ENCODE results near the gene DAGLB.

Gene DAGLB, protein sequence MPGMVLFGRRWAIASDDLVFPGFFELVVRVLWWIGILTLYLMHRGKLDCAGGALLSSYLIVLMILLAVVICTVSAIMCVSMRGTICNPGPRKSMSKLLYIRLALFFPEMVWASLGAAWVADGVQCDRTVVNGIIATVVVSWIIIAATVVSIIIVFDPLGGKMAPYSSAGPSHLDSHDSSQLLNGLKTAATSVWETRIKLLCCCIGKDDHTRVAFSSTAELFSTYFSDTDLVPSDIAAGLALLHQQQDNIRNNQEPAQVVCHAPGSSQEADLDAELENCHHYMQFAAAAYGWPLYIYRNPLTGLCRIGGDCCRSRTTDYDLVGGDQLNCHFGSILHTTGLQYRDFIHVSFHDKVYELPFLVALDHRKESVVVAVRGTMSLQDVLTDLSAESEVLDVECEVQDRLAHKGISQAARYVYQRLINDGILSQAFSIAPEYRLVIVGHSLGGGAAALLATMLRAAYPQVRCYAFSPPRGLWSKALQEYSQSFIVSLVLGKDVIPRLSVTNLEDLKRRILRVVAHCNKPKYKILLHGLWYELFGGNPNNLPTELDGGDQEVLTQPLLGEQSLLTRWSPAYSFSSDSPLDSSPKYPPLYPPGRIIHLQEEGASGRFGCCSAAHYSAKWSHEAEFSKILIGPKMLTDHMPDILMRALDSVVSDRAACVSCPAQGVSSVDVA

GRCh38 chr7:6447581-6448199 is at the start of gene DAGLB:
Gene DAGLB (minus strand): TSS chr7:6447954. CDS start chr7:6447842, 112 bp downstream.
- TF ChIP-seq, protein P1, sequence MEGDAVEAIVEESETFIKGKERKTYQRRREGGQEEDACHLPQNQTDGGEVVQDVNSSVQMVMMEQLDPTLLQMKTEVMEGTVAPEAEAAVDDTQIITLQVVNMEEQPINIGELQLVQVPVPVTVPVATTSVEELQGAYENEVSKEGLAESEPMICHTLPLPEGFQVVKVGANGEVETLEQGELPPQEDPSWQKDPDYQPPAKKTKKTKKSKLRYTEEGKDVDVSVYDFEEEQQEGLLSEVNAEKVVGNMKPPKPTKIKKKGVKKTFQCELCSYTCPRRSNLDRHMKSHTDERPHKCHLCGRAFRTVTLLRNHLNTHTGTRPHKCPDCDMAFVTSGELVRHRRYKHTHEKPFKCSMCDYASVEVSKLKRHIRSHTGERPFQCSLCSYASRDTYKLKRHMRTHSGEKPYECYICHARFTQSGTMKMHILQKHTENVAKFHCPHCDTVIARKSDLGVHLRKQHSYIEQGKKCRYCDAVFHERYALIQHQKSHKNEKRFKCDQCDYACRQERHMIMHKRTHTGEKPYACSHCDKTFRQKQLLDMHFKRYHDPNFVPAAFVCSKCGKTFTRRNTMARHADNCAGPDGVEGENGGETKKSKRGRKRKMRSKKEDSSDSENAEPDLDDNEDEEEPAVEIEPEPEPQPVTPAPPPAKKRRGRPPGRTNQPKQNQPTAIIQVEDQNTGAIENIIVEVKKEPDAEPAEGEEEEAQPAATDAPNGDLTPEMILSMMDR (IDR thresholded peaks at IDR 0.05; ENCODE audit: control insufficient read depth, extremely low read depth, insufficient read depth) = no peak
- peak; percentile 70 for DNase-seq (ENCODE audit: low read depth)
- H3K4me3 ChIP-seq (ENCODE audit: low read depth, low read length) = peak within 1 kb of the TSS; percentile 89

GRCh38 chr7:6497637-6497905 is 49.8 kb upstream of the DAGLB start:
- DNase-seq (ENCODE audit: low read depth) = no peak
- TF ChIP-seq, protein P1 (IDR thresholded peaks at IDR 0.05; ENCODE audit: control insufficient read depth, extremely low read depth, insufficient read depth) = no peak
- no peak overlapping the region for H3K4me3 ChIP-seq (ENCODE audit: low read depth, low read length)

DNA sequence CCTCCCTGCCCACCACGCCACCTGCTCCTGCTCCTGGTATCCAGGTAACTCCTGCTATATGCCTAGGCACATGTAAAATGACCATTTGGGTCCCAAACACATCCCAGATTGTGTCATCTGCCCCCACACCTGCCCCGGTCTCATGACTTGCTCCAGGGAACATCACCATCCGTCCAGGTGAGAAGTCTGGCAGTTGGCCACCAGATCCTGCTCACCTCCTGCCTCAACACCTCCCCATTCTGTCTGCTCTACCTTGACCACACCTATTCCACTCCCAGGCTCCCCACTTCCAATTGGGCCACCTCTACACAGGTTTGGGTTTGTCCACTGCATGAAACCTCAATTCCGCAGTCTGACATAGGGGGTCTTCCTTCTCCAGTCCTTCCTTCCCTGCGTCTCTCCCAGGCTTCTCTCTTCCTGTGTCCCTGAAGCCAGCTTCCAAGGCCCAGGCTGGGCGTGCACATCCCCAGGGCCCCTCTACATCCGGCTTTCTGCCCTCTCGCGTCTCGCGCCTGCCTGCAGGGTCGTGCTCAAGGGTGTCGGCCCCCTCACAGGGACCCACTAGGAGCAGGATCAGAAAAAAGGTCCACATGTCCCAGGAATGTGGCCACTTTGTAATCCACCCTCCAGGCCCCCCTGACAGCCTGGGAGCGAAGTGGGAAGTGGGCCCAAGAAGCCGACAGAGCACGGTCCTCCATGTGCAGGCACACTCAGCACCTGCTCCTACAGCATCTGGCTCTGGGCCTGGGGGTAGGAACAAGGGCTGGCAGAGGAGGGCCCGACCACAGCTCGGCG is 49.3 kb upstream of the DAGLB start:
- TF ChIP-seq, protein P1 (IDR thresholded peaks at IDR 0.05; ENCODE audit: control insufficient read depth, extremely low read depth, insufficient read depth) = no peak
- no peak for DNase-seq (ENCODE audit: low read depth)
- no peak overlapping the region for H3K4me3 ChIP-seq (ENCODE audit: low read depth, low read length)

DNA sequence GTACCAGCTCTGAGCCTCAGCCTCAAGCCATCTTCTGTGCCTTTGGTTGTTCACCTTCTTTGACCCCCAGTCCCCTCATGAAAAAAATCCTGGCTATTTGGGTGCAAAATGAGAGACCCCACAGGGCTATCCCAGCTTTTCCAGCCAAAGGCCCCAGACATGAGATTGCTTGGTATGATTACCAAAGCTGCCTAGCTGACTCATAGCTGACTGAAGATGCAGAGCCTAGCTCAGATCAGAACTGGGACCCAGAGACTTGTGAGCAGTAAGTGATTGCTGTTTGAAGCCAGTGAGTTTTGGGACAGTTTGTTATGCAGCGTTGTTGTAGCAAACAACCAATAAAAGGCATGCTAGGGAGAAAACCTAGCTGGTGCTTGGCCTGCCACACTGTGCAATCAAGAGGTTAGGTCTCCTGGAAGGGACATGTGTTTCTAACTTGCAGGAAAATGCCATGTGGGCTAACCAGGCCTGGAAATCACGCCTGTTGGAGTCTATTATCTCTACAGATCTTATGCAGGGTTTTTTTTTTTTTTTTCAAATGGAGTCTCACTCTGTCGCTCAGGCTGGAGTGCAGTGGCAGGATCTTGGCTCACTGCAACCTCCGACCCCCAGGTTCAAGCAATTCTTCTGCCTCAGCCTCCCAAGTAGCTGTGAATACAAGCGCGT is 48.0 kb upstream of the DAGLB start:
- TF ChIP-seq, protein P1 (IDR thresholded peaks at IDR 0.05; ENCODE audit: control insufficient read depth, extremely low read depth, insufficient read depth) = no peak
- no peak overlapping the region for H3K4me3 ChIP-seq (ENCODE audit: low read depth, low read length)
- DNase-seq (ENCODE audit: low read depth) = no peak

DNA sequence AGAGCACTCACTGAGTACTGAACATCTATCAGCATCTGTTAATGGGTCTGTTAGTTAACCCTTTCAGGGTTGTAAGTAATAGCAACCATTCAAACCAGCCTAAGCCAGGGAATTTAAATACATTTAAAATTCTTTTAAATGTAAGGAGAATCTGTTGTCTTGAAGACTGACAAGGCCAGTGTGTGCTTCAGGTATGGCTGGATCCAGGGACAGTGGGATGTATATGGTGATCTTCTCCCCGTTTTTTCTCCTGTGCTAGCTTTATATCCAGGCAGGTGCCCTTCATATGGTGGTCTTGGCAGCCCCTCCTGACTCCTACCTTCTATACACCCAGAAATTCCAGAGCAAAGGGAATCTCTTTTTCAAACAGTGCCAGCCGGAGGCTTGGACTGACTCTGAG is 46.6 kb upstream of the DAGLB start:
- TF ChIP-seq, protein P1 (IDR thresholded peaks at IDR 0.05; ENCODE audit: control insufficient read depth, extremely low read depth, insufficient read depth) = no peak
- H3K4me3 ChIP-seq (ENCODE audit: low read depth, low read length) = no peak overlapping the region
- no peak for DNase-seq (ENCODE audit: low read depth)

DNA sequence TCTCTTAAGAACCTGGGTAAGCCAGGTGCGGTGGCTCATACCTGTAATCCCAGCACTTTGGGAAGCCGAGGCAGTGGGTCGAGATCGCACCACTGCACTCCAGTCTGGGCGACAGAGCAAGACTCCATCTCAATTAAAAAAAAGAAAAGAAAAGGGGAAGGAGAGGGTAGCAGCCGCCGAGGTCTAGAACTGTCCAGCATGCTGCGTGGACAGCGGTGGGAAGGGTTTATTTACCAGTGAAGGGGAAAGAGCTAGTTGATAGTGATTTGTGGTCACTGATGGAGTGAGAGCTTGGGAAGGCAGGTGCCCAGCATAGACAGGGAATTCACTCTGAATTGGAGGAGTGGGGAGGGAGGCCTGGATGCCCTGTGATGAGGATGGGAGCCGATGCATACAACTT is 43.4 kb upstream of the DAGLB start:
- TF ChIP-seq, protein P1 (IDR thresholded peaks at IDR 0.05; ENCODE audit: control insufficient read depth, extremely low read depth, insufficient read depth) = no peak
- H3K4me3 ChIP-seq (ENCODE audit: low read depth, low read length) = no peak overlapping the region
- DNase-seq (ENCODE audit: low read depth) = no peak

Measured in LNCaP clone FGC (cell line).